WERI-Rb-1 (cell line): ENCODE results near the gene NFIX.

ENCODE experiments used
- DNase-seq: peaks from one replicate; pipeline ENCODE4 v3.0.0-alpha.2; 2020
- H3K27ac ChIP-seq: fragments of 250-450 bp; sonication (Bioruptor Pico); 2 replicates; pipeline ENCODE4 v1.5.1; 2020; ENCODE audit warnings: mild to moderate bottlenecking, moderate library complexity
- H3K27me3 ChIP-seq: fragments of 250-450 bp; sonication (Bioruptor Pico); 2 replicates; pipeline ENCODE4 v1.5.1; 2021; ENCODE audit warnings: mild to moderate bottlenecking, low read depth, moderate library complexity; ENCODE audit not compliant: insufficient read depth, severe bottlenecking
- H3K36me3 ChIP-seq: fragments of 250-450 bp; sonication (Bioruptor Pico); 2 replicates; pipeline ENCODE4 v1.5.1; 2020; ENCODE audit warnings: mild to moderate bottlenecking, moderate library complexity
- H3K4me3 ChIP-seq: 2 replicates; pipeline ENCODE4 v1.5.1; 2011; ENCODE audit warnings: low read depth, mild to moderate bottlenecking, control low read depth, low read length
- H3K9me3 ChIP-seq: fragments of 250-450 bp; sonication (Bioruptor Pico); 2 replicates; pipeline ENCODE4 v1.5.1; 2021; ENCODE audit warnings: mild to moderate bottlenecking, moderate library complexity; ENCODE audit not compliant: severe bottlenecking
- TF ChIP-seq, protein P1 (sequence below): IDR thresholded peaks from 2 replicates; pipeline ENCODE4 v1.5.1; 2011; ENCODE audit warnings: low read depth, mild to moderate bottlenecking, control low read depth, inconsistent platforms, low read length

Gene NFIX

DNA sequence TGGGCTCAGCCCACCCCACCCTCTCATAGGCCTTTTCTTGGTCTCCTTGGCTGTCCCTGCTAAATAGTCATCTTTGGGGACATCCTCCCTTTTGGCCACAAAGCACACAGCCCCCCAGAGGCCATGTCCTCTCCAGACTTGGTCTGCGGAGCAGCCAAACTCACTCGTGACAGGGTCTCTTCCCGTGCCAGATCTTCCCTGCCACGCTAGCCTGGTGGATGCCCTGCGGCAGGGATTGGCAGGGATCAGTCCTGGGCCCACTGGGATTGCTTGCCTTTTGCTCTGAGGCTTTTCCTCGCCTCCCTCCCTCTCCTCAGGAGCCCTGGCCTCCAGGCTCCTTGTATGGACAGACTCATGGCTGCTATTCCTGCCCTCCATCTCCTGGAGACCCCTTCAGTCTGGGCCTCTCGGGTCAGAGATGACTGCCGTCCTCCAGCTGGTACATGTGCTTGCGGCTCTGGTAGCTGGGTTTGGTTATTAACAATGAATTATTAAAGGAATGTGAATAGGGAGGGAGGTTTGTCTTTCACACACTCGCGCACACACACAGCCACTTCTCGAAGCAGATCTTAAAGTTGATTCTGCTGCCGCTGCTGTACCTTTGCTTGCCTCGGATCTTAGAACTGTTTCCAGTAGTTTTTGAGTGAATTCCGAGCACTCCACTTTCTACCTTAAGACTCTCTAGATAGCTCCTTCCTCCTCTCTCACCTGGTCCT, 45.1 kb downstream of the NFIX start:
- Histone ChIP-seq H3K36me3 (no peaks in the 10 kb centered on the region), H3K9me3 (no peaks in the 10 kb centered on the region), H3K27ac (no peak overlapping the region), H3K4me3 (no peak overlapping the region), H3K27me3 (no peaks in the 10 kb centered on the region)
- no peak for DNase-seq
- TF ChIP-seq, protein P1, sequence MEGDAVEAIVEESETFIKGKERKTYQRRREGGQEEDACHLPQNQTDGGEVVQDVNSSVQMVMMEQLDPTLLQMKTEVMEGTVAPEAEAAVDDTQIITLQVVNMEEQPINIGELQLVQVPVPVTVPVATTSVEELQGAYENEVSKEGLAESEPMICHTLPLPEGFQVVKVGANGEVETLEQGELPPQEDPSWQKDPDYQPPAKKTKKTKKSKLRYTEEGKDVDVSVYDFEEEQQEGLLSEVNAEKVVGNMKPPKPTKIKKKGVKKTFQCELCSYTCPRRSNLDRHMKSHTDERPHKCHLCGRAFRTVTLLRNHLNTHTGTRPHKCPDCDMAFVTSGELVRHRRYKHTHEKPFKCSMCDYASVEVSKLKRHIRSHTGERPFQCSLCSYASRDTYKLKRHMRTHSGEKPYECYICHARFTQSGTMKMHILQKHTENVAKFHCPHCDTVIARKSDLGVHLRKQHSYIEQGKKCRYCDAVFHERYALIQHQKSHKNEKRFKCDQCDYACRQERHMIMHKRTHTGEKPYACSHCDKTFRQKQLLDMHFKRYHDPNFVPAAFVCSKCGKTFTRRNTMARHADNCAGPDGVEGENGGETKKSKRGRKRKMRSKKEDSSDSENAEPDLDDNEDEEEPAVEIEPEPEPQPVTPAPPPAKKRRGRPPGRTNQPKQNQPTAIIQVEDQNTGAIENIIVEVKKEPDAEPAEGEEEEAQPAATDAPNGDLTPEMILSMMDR, result no peak

DNA sequence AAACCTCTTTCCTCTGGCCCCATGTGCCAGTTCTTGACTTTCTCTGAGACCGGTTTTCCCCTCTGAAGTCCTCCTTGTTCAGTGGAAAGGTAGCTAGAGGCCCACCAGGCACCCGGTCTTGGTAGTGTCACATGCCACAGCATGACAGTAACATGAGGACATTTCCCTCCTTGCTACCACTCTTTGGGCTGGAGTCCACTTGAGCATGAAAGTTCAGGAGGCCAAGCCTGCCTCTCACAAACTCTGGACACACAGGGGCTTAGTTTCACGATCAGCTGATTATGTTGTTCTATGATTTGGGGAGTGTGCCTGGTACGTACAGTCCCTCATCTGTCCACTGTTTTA, 45.6 kb downstream of the NFIX start:
- Histone ChIP-seq H3K27ac (no peak overlapping the region), H3K4me3 (no peak overlapping the region), H3K9me3 (no peaks in the 10 kb centered on the region), H3K27me3 (no peaks in the 10 kb centered on the region), H3K36me3 (no peaks in the 10 kb centered on the region)
- DNase-seq, result no peak
- TF ChIP-seq, protein P1, result no peak

DNA sequence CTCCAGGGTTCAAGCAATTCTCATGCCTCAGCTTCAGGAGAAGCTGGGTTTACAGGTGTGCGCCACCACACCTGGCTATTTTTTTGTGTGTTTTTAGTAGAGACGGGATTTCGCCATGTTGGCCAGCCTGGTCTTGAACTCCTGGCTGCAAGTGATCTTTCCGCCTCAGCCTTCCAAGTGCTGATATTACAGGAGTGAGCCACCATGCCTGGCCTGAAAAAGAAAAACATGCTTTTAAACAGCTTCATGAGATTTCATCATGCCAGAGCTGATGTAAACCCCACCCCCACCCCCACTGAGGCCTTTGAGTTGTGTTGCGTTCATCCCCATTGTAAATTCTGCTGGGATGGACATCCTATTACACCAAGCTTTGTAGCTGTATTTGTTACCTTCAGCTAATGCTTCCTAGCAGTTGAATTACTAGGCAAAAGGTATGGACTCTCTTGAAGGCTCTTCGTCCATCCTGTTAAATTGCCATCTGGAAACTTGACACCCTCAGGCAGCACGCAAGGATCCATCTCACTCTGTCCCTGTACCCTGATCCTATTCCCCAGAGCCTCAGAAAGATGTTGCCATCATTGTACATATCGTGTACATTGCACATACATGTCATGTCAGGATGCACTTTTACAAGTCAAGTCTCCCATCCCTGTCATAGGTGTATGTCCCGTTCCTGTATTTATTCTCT, 47.3 kb downstream of the NFIX start:
- Histone ChIP-seq H3K9me3 (no peaks in the 10 kb centered on the region), H3K4me3 (no peak overlapping the region), H3K27ac (no peak overlapping the region), H3K36me3 (no peaks in the 10 kb centered on the region), H3K27me3 (no peaks in the 10 kb centered on the region)
- DNase-seq, result no peak
- TF ChIP-seq, protein P1, result no peak

DNA sequence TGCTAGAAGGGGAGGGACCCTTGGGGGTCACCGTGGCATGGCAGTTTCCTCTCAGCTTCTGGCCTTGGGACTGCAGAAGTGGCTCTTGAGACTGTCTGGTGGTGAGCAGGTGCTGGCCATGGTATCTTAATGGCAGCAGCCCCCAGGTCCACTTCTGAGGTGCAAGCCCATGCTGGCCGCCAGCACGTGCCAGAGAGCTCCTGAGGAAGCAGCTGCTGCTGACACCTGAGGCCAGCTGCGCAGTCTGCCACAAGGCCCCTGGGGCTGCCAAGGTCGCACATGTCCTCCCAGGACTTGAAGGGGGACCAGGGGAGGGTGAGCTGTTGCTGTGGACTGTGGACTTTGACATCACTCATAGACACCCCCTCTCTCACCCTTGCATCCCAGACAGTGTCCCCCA, 48.0 kb downstream of the NFIX start:
- DNase-seq, result no peak
- H3K27ac ChIP-seq, result no peak overlapping the region
- H3K36me3 ChIP-seq, result no peaks in the 10 kb centered on the region
- no peak overlapping the region for H3K4me3 ChIP-seq
- H3K27me3 ChIP-seq, result no peaks in the 10 kb centered on the region
- TF ChIP-seq, protein P1, result no peak
- H3K9me3 ChIP-seq, result no peaks in the 10 kb centered on the region

DNA sequence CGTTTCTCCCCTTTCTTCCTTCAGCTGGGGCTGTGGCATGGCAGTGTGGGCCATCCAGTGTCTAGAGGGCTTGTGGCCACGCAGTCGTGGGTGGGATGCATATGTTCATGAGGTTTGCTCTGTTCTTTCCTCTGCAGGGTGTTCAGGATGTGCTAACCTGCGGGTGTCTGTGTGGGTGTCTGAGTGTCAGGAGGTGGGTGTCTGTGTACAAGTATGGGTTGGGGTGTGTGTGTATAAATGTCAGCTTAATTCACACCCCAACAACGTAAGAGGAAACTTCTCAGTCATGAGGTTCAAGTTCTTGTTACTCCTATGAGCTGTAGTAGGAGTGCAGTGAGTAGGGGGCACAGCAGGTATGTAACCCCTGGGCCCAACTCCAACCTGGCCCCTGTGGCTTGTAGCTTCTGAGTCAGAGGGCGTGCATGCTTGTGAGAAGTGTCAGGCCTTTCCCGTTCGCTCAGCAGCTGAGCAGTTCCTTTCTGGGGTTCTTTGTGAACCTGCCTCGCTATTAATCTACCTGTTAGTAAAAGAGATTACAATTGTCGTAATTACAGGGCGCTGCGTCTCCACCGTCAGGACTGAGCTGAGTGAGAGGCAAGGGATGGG, 49.1 kb downstream of the NFIX start:
- H3K27me3 ChIP-seq, result no peaks in the 10 kb centered on the region
- H3K27ac ChIP-seq, result no peak overlapping the region
- H3K36me3 ChIP-seq, result no peaks in the 10 kb centered on the region
- TF ChIP-seq, protein P1, result no peak
- no peak overlapping the region for H3K4me3 ChIP-seq
- H3K9me3 ChIP-seq, result no peaks in the 10 kb centered on the region
- DNase-seq, result no peak
